Measurements from ENCODE around the gene ELF5. TPM values are rescaled to one million over a fixed set of nuclear protein-coding genes. Genes with fewer than 3 reads are reported as not detected.
A peak's percentile ranks its signal among the peaks of the same experiment; 100 is the strongest.

ELF5 gene
- total RNA-seq, 1 experiment from 2014 or later, result 0.61 TPM

GRCh38 chr11:34483106-34483874 lies 30.3 kb downstream of the ELF5 start:
- CTCF ChIA-PET, result no interaction called here
- intact Hi-C loops (cut with micrococcal nuclease; ENCODE audit: unreplicated experiment), result no loop called here
- Histone ChIP-seq H3K27me3 (ENCODE audit: insufficient read depth, low read depth) (no peaks in the 10 kb centered on the region), H3K4me3 (no peak overlapping the region), H3K4me2 (no peak overlapping the region), H3K27ac (no peak overlapping the region), H4K20me1 (ENCODE audit: insufficient read depth) (no peaks in the 10 kb centered on the region), H3K9me3 (ENCODE audit: insufficient read depth, low read depth) (no peaks in the 10 kb centered on the region), H2AFZ (no peak overlapping the region), H3F3A (ENCODE audit: insufficient read depth, low read depth) (no peaks in the 10 kb centered on the region), H3K36me3 (ENCODE audit: low read depth) (no peaks in the 10 kb centered on the region), H3K9me2 (ENCODE audit: insufficient read depth) (no peaks in the 10 kb centered on the region), H3K79me2 (ENCODE audit: low read depth) (no peaks in the 10 kb centered on the region), H3K4me1 (replicated peaks; ENCODE audit: insufficient read depth) (no peaks in the 10 kb centered on the region)
- no peak for DNase-seq
- POLR2A ChIA-PET (ENCODE audit: unreplicated experiment), result no interaction called here
- TF ChIP-seq CTCF (conservative IDR thresholded peaks at IDR 0.05), result no peak
- BruUV-seq (replicated peaks), result no TSS peak

GRCh38 chr11:34481307-34481706 lies 32.3 kb downstream of the ELF5 start:
- Histone ChIP-seq H3K27ac (no peak overlapping the region), H3K9me2 (ENCODE audit: insufficient read depth) (no peaks in the 10 kb centered on the region), H3K9me3 (ENCODE audit: insufficient read depth, low read depth) (no peaks in the 10 kb centered on the region), H3F3A (ENCODE audit: insufficient read depth, low read depth) (no peaks in the 10 kb centered on the region), H2AFZ (no peak overlapping the region), H3K4me3 (no peak overlapping the region), H3K36me3 (ENCODE audit: low read depth) (no peaks in the 10 kb centered on the region), H3K27me3 (ENCODE audit: insufficient read depth, low read depth) (no peaks in the 10 kb centered on the region), H4K20me1 (ENCODE audit: insufficient read depth) (no peaks in the 10 kb centered on the region), H3K79me2 (ENCODE audit: low read depth) (no peaks in the 10 kb centered on the region), H3K4me2 (no peak overlapping the region), H3K4me1 (replicated peaks; ENCODE audit: insufficient read depth) (peaks cover 6% of the 10 kb centered on the region; the same call in 1 of the 2 replicates)
- DNase-seq, result no peak
- ChIA-PET POLR2A (ENCODE audit: unreplicated experiment) (no interaction called here), CTCF (interaction anchor here (0.6 to 1.4 kb wide), 4 partner anchors 11 to 761 kb away, joined by 3 to 8 read pairs (median 4); no protein-coding TSS in a partner anchor)
- BruUV-seq (replicated peaks), result no TSS peak
- TF ChIP-seq EZH2 (IDR thresholded peaks at IDR 0.05; ENCODE audit: low read depth), result no peak
- no peak for TF ChIP-seq CTCF (conservative IDR thresholded peaks at IDR 0.05)
- intact Hi-C loops (cut with micrococcal nuclease; ENCODE audit: unreplicated experiment), result no loop called here

DNA sequence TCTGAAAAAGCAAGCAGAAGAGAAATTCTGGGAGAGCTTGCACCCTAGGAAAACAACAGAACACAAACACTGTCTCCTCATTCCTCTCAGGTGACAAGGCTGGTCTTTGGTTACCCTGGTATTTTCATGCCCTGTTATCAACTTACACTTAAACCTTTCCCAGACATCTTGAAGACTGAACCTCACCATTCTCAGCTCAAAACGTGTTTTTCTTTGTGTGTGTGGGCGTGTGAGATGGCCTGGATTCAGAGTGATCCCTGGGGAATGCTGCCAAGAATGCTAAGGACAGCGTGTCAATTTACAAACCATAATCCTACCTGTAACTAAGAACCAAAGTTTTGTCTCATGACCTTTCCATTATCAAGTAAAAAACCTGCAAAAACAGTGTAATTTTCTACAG lies 33.3 kb downstream of the ELF5 start:
- no peaks in the 10 kb centered on the region for H3K9me2 ChIP-seq (ENCODE audit: insufficient read depth)
- no peak for TF ChIP-seq EZH2 (IDR thresholded peaks at IDR 0.05; ENCODE audit: low read depth)
- TF ChIP-seq CTCF (conservative IDR thresholded peaks at IDR 0.05), result no peak
- ChIA-PET POLR2A (ENCODE audit: unreplicated experiment) (interaction anchor here (0.6 kb wide), 2 partner anchors 811 to 891 kb away, joined by 3 to 9 read pairs; no protein-coding TSS in a partner anchor), CTCF (interaction anchor here (0.6 kb wide), 1 partner anchor 246 kb away, joined by 3 read pairs; no protein-coding TSS in a partner anchor)
- DNase-seq, result peak in 1 of 2 experiments; percentile 60
- no peak overlapping the region for H3K4me3 ChIP-seq
- H3K9me3 ChIP-seq (ENCODE audit: insufficient read depth, low read depth), result no peaks in the 10 kb centered on the region
- no peak overlapping the region for H2AFZ ChIP-seq
- peaks cover 6% of the 10 kb centered on the region; the same call in 1 of the 2 replicates for H3K4me1 ChIP-seq (replicated peaks; ENCODE audit: insufficient read depth)
- no peak overlapping the region for H3K4me2 ChIP-seq
- H3K36me3 ChIP-seq (ENCODE audit: low read depth), result no peaks in the 10 kb centered on the region
- no peaks in the 10 kb centered on the region for H4K20me1 ChIP-seq (ENCODE audit: insufficient read depth)
- BruUV-seq (replicated peaks), result no TSS peak
- intact Hi-C loops (cut with micrococcal nuclease; ENCODE audit: unreplicated experiment), result no loop called here
- H3F3A ChIP-seq (ENCODE audit: insufficient read depth, low read depth), result no peaks in the 10 kb centered on the region
- H3K27ac ChIP-seq, result no peak overlapping the region
- no peaks in the 10 kb centered on the region for H3K79me2 ChIP-seq (ENCODE audit: low read depth)
- H3K27me3 ChIP-seq (ENCODE audit: insufficient read depth, low read depth), result no peaks in the 10 kb centered on the region

Measured in PC-9 (cell line).